IMR-90 (cell line): ENCODE data around the gene ZC3H7B. TPM values are rescaled to one million over a fixed set of nuclear protein-coding genes. Genes with fewer than 3 reads are reported as not detected.

Source experiments
- ATAC-seq: fragments of 200-7000 bp; cut with Tn5 transposase; 2 replicates; pipeline ENCODE4 v1.9.1; 2020; ENCODE audit warnings: low read depth, mild to moderate bottlenecking, moderate library complexity
- BruUV-seq: library from RNA; stranded (reverse); fragments of 400-500 nt; replicated peaks from 2 replicates; lab custom pipeline; 2021; lab: Mats Ljungman, UMichigan
- CTCF ChIA-PET: fragments of 300-600 bp; formaldehyde crosslinking; extraction: SDS; loops from one replicate; lab custom pipeline; 2021; ENCODE audit warnings: antibody characterized with exemption; lab: Yijun Ruan, JAX
- POLR2A ChIA-PET: fragments of 300-600 bp; sonication (Branson Sonifier 250); formaldehyde crosslinking; loops from one replicate; lab custom pipeline; 2022; ENCODE audit warnings: antibody characterized with exemption; ENCODE audit not compliant: unreplicated experiment; lab: Charles Lee
- DNase-seq: peaks from one replicate; pipeline ENCODE4 v3.0.0; 2013
- H2AFZ ChIP-seq: replicated peaks from 2 replicates; pipeline ENCODE3; 2013; ENCODE audit warnings: low read length, mild to moderate bottlenecking; ENCODE audit not compliant: poor library complexity
- H2AK5ac ChIP-seq: 2 replicates; pipeline ENCODE4 v1.6.1; 2013; ENCODE audit warnings: low read depth, low read length, inconsistent platforms
- H2AK9ac ChIP-seq: replicated peaks from 2 replicates; pipeline ENCODE3; 2013; ENCODE audit warnings: mild to moderate bottlenecking, low read depth, low read length, moderate library complexity; ENCODE audit not compliant: poor library complexity
- H2BK120ac ChIP-seq: 2 replicates; pipeline ENCODE4 v1.6.1; 2013; ENCODE audit warnings: low read depth, low read length, inconsistent platforms
- H2BK15ac ChIP-seq: 3 replicates; pipeline ENCODE4 v1.6.1; 2013; ENCODE audit warnings: low read depth, low read length, inconsistent platforms
- H2BK20ac ChIP-seq: 2 replicates; pipeline ENCODE4 v1.6.1; 2013; ENCODE audit warnings: low read depth, mild to moderate bottlenecking, inconsistent platforms, low read length, moderate library complexity
- H2BK5ac ChIP-seq: 2 replicates; pipeline ENCODE4 v1.6.1; 2013; ENCODE audit warnings: mild to moderate bottlenecking, low read depth, low read length, inconsistent platforms; ENCODE audit not compliant: poor library complexity, severe bottlenecking
- H3K14ac ChIP-seq: replicated peaks from 2 replicates; pipeline ENCODE4 v1.6.1; 2013; ENCODE audit warnings: low read depth, low read length, inconsistent platforms
- H3K18ac ChIP-seq: 2 replicates; pipeline ENCODE4 v1.6.1; 2013; ENCODE audit warnings: low read depth, low read length, control low read depth
- H3K23ac ChIP-seq: 2 replicates; pipeline ENCODE4 v1.6.1; 2013; ENCODE audit warnings: low read depth, low read length, inconsistent platforms
- H3K27ac ChIP-seq: 2 replicates; pipeline ENCODE4 v1.5.1; 2013; ENCODE audit warnings: mild to moderate bottlenecking, control low read depth, low read length; ENCODE audit not compliant: insufficient read depth
- H3K27me3 ChIP-seq: 2 replicates; pipeline ENCODE4 v1.6.1; 2013; ENCODE audit warnings: low read length; ENCODE audit not compliant: control insufficient read depth, insufficient read depth
- H3K36me3 ChIP-seq: 2 replicates; pipeline ENCODE4 v1.6.1; 2013; ENCODE audit warnings: low read length, mixed read lengths; ENCODE audit not compliant: control insufficient read depth, insufficient read depth
- H3K4ac ChIP-seq: 2 replicates; pipeline ENCODE4 v1.6.1; 2013; ENCODE audit warnings: low read depth, low read length, inconsistent platforms
- H3K4me1 ChIP-seq: 2 replicates; pipeline ENCODE4 v1.6.1; 2013; ENCODE audit warnings: low read length, mixed read lengths; ENCODE audit not compliant: control insufficient read depth, insufficient read depth
- H3K4me2 ChIP-seq: 2 replicates; pipeline ENCODE4 v1.6.1; 2013; ENCODE audit warnings: low read depth, mild to moderate bottlenecking, control low read depth, low read length, moderate library complexity
- H3K4me3 ChIP-seq: 2 replicates; pipeline ENCODE4 v1.5.1; 2013; ENCODE audit warnings: low read depth, mild to moderate bottlenecking, control low read depth, low read length, moderate library complexity; ENCODE audit not compliant: insufficient read depth
- H3K56ac ChIP-seq: 2 replicates; pipeline ENCODE4 v1.6.1; 2013; ENCODE audit warnings: low read length, inconsistent platforms; ENCODE audit not compliant: insufficient read depth; ENCODE audit errors: extremely low read depth
- H3K79me1 ChIP-seq, 2 experiments: 2 replicates each; pipeline ENCODE4 v1.6.1; 2013; ENCODE audit warnings: low read length in 2 of 2, inconsistent platforms in 1 of 2, low read depth in 1 of 2
- H3K9ac ChIP-seq: 2 replicates; pipeline ENCODE4 v1.6.1; 2013; ENCODE audit warnings: low read depth, low read length, control low read depth
- H3K9me1 ChIP-seq: 2 replicates; pipeline ENCODE4 v1.6.1; 2013; ENCODE audit warnings: low read length, inconsistent platforms; ENCODE audit not compliant: insufficient read depth
- H3K9me3 ChIP-seq: 2 replicates; pipeline ENCODE4 v1.6.1; 2013; ENCODE audit warnings: low read length; ENCODE audit not compliant: control insufficient read depth, insufficient read depth
- H4K20me1 ChIP-seq: 2 replicates; pipeline ENCODE4 v1.6.1; 2013; ENCODE audit warnings: low read length, inconsistent platforms; ENCODE audit not compliant: insufficient read depth
- H4K5ac ChIP-seq: 2 replicates; pipeline ENCODE4 v1.6.1; 2013; ENCODE audit warnings: mild to moderate bottlenecking, low read depth, low read length, control low read depth
- H4K8ac ChIP-seq, 2 experiments: 2 replicates each; pipeline ENCODE4 v1.6.1; 2013; ENCODE audit warnings: low read depth in 2 of 2, low read length in 2 of 2, control low read depth in 1 of 2, inconsistent platforms in 1 of 2
- H4K91ac ChIP-seq: 2 replicates; pipeline ENCODE4 v1.6.1; 2013; ENCODE audit warnings: low read depth, low read length, inconsistent platforms; ENCODE audit not compliant: insufficient read depth
- BHLHE40 ChIP-seq: fragments of 150-350 bp; IDR thresholded peaks from 2 replicates; pipeline ENCODE4 v1.6.1; 2016; ENCODE audit warnings: mild to moderate bottlenecking, low read depth, low read length
- CEBPB ChIP-seq: IDR thresholded peaks from 2 replicates; pipeline ENCODE4 v1.6.1; 2012; ENCODE audit warnings: low read depth, low read length, improper control_type of control experiment
- CHD1 ChIP-seq: IDR thresholded peaks from 2 replicates; pipeline ENCODE4 v1.6.1; 2012; ENCODE audit warnings: low read depth, low read length, improper control_type of control experiment
- CTCF ChIP-seq: conservative IDR thresholded peaks from 2 replicates; pipeline ENCODE4 v1.5.1; 2012; ENCODE audit warnings: mild to moderate bottlenecking, low read depth, low read length, improper control_type of control experiment
- ELK1 ChIP-seq: fragments of 150-350 bp; IDR thresholded peaks from 2 replicates; pipeline ENCODE4 v1.6.1; 2016; ENCODE audit warnings: low read depth, mild to moderate bottlenecking, low read length, moderate library complexity, borderline replicate concordance
- FOS ChIP-seq: fragments of 150-350 bp; IDR thresholded peaks from 2 replicates; pipeline ENCODE4 v1.6.1; 2016; ENCODE audit warnings: low read depth, low read length
- MAFK ChIP-seq: IDR thresholded peaks from 2 replicates; pipeline ENCODE4 v1.6.1; 2012; ENCODE audit warnings: low read depth, low read length, improper control_type of control experiment
- MAZ ChIP-seq: IDR thresholded peaks from 2 replicates; pipeline ENCODE4 v1.6.1; 2012; ENCODE audit warnings: low read depth, mild to moderate bottlenecking, low read length, improper control_type of control experiment, moderate library complexity, borderline replicate concordance
- MXI1 ChIP-seq: IDR thresholded peaks from 2 replicates; pipeline ENCODE4 v1.6.1; 2012; ENCODE audit warnings: low read depth, mild to moderate bottlenecking, low read length, moderate library complexity, borderline replicate concordance
- NFE2L2 ChIP-seq: fragments of 150-350 bp; IDR thresholded peaks from 2 replicates; pipeline ENCODE4 v1.6.1; 2016; ENCODE audit warnings: low read depth, mild to moderate bottlenecking, low read length
- POLR2A ChIP-seq: IDR thresholded peaks from 2 replicates; pipeline ENCODE4 v1.6.1; 2012; ENCODE audit warnings: mild to moderate bottlenecking, low read depth, low read length
- RAD21 ChIP-seq: IDR thresholded peaks from 2 replicates; pipeline ENCODE4 v1.6.1; 2012; ENCODE audit warnings: low read length, improper control_type of control experiment
- RCOR1 ChIP-seq: IDR thresholded peaks from 2 replicates; pipeline ENCODE4 v1.6.1; 2012; ENCODE audit warnings: mild to moderate bottlenecking, low read length, improper control_type of control experiment; ENCODE audit not compliant: insufficient replicate concordance
- RFX5 ChIP-seq: IDR thresholded peaks from 2 replicates; pipeline ENCODE4 v1.8.0; 2012; ENCODE audit warnings: low read depth, mild to moderate bottlenecking, low read length, moderate library complexity
- SMC3 ChIP-seq: fragments of 150-350 bp; IDR thresholded peaks from 2 replicates; pipeline ENCODE4 v1.6.1; 2016; ENCODE audit warnings: low read depth, mild to moderate bottlenecking, antibody characterized with exemption, low read length, moderate library complexity
- USF2 ChIP-seq: fragments of 150-350 bp; IDR thresholded peaks from 2 replicates; pipeline ENCODE4 v1.6.1; 2017; ENCODE audit warnings: mild to moderate bottlenecking, antibody characterized with exemption, low read length, low read depth
- WGBS, 2 experiments: methylation state at CpG; one replicate each; pipeline versions ENCODE4 v1.1.5 to v1.1.7; 2013; ENCODE audit warnings: missing lambda C conversion rate in 2 of 2; ENCODE audit not compliant: insufficient read length in 1 of 2; ENCODE audit errors: extremely low coverage in 2 of 2; 5-methylcytosine and 5-hydroxymethylcytosine counted together
- dilution Hi-C: fragments of 300-500 bp; cut with HindIII; formaldehyde crosslinking; loops from one replicate; pipeline ENCODE4 v1.14.3; 2018; ENCODE audit warnings: low sequenced_read_pairs; ENCODE audit not compliant: unreplicated experiment
- in situ Hi-C: fragments of 300-500 bp; cut with MboI; formaldehyde crosslinking; loops from 3 replicates; pipeline ENCODE4 v1.14.3; 2019; ENCODE audit warnings: low sequenced_read_pairs, inconsistent platforms, mixed read lengths
- intact Hi-C: fragments of 100-400 bp; cut with micrococcal nuclease; formaldehyde crosslinking; loops from 2 replicates; pipeline ENCODE4 v1.10.0; 2022
- polyA plus RNA-seq, 3 experiments: library from polyadenylated mRNA; depleted of rRNA; stranded (reverse); fragments of >200 nt; gene quantifications; 2 replicates each; pipeline ENCODE4 v1.2.3, GENCODE V29; 2012; ENCODE audit warnings: low replicate concordance in 1 of 3
- total RNA-seq: library from RNA; depleted of rRNA; stranded (reverse); fragments of >200 nt; gene quantifications from 2 replicates; pipeline ENCODE4 v1.2.3, GENCODE V29; 2012

Gene ZC3H7B
- total and polyA plus RNA-seq, 2 of the 4 experiments (the other 2 are of a cell fraction) = 37.6 to 72.3 TPM

GRCh38 chr22:41365425-41365824 is 64.1 kb downstream of the ZC3H7B start:
- H3K23ac ChIP-seq = no peak overlapping the region
- peaks cover 4% of the 10 kb centered on the region for H3K9me1 ChIP-seq
- peaks cover 16% of the 10 kb centered on the region; the same call in 1 of the 2 replicates for H4K20me1 ChIP-seq
- WGBS, 2 experiments = no CpG with 5 or more reads among the region's 5 CpGs
- H4K5ac ChIP-seq = no peak overlapping the region
- H2AK9ac ChIP-seq = no peak overlapping the region
- intact Hi-C loops (no loop called here), in situ Hi-C loops (no loop called here), dilution Hi-C loops (no loop called here)
- no peak overlapping the region for H3K9ac ChIP-seq
- no peak overlapping the region for H4K91ac ChIP-seq
- H2AK5ac ChIP-seq = no peak overlapping the region
- no peak overlapping the region for H2BK15ac ChIP-seq
- no peak overlapping the region for H3K56ac ChIP-seq
- peaks cover 6% of the 10 kb centered on the region for H3K36me3 ChIP-seq
- no peak overlapping the region for H3K4ac ChIP-seq
- no peak overlapping the region for H4K8ac ChIP-seq
- TF ChIP-seq CHD1 (no peak), RAD21 (no peak), MXI1 (no peak), SMC3 (no peak), RFX5 (no peak), ELK1 (no peak), CTCF (no peak), RCOR1 (no peak), FOS (no peak), MAZ (no peak), BHLHE40 (no peak), CEBPB (no peak), POLR2A (no peak), NFE2L2 (no peak), USF2 (no peak), MAFK (no peak)
- H3K9me3 ChIP-seq = peaks cover 2% of the 10 kb centered on the region; the same call in 1 of the 2 replicates
- DNase-seq = no peak
- H2BK120ac ChIP-seq = no peak overlapping the region
- H2BK20ac ChIP-seq = no peak overlapping the region
- ChIA-PET POLR2A (interaction anchor here (1.0 kb wide), 1 partner anchor 16 kb away, joined by 5 read pairs; the partner anchor contains the start of gene TEF), CTCF (no interaction called here)
- BruUV-seq = no TSS peak
- H2AFZ ChIP-seq = no peak overlapping the region
- no peak overlapping the region for H3K4me2 ChIP-seq
- ATAC-seq = no peak
- H2BK5ac ChIP-seq = no peak overlapping the region
- H3K4me3 ChIP-seq = no peak overlapping the region
- no peak overlapping the region for H3K14ac ChIP-seq
- H3K4me1 ChIP-seq = peaks cover 11% of the 10 kb centered on the region
- peaks cover 3% of the 10 kb centered on the region; the same call in 1 of the 2 replicates for H3K27me3 ChIP-seq
- peaks cover 0 to 11% of the 10 kb centered on the region in 2 experiments; a peak in 1 of 4 replicates for H3K79me1 ChIP-seq
- H3K27ac ChIP-seq = no peak overlapping the region
- no peak overlapping the region for H3K18ac ChIP-seq
